GM12801 (cell line): ENCODE measurements around the gene PTPRM.

Experiments used
- TF ChIP-seq, protein P1 (sequence below): IDR thresholded peaks from one replicate; pipeline ENCODE4 v1.5.1; 2011; ENCODE audit warnings: control low read depth; ENCODE audit not compliant: insufficient read length; ENCODE audit errors: extremely low read depth

Gene PTPRM

GRCh38 chr18:8046441-8046840 is 479.3 kb downstream of the PTPRM start:
- TF ChIP-seq, protein P1, sequence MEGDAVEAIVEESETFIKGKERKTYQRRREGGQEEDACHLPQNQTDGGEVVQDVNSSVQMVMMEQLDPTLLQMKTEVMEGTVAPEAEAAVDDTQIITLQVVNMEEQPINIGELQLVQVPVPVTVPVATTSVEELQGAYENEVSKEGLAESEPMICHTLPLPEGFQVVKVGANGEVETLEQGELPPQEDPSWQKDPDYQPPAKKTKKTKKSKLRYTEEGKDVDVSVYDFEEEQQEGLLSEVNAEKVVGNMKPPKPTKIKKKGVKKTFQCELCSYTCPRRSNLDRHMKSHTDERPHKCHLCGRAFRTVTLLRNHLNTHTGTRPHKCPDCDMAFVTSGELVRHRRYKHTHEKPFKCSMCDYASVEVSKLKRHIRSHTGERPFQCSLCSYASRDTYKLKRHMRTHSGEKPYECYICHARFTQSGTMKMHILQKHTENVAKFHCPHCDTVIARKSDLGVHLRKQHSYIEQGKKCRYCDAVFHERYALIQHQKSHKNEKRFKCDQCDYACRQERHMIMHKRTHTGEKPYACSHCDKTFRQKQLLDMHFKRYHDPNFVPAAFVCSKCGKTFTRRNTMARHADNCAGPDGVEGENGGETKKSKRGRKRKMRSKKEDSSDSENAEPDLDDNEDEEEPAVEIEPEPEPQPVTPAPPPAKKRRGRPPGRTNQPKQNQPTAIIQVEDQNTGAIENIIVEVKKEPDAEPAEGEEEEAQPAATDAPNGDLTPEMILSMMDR, result no peak

GRCh38 chr18:8049147-8049546 is 482.0 kb downstream of the PTPRM start:
- TF ChIP-seq, protein P1, result no peak

DNA sequence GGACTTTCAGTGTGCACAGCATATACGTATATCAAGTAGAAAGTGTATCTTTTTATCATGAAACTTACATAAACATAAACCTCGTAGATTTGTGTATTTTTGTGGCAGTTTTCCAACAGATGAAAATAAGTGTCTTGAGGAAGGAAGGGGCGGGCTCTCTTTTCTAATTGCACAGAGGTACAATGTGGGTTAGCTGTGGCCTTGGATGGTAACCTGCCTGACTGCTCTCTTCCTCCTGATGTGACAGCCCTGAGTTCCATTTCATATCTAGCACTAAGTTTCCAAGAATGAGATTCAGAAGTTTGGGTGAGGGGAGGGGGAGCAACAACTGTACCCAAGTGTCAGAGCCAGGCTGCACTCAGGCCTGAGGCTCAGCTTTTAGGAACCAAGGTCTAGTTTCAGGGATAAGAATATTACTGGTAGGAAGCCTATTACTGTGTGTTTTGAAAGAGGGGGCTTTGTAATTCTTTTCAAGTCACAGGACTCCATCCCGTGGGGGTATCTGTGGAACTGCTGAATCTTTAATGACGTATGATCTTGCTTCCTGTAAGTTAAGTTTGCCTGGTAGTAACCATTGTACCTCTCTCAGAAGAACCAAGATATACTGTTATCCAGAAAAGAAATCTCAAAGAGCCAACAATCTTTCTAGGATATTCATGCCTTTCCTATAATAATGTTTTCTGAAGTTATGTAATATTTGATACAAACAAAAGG is 483.7 kb downstream of the PTPRM start:
- TF ChIP-seq, protein P1, result no peak

DNA sequence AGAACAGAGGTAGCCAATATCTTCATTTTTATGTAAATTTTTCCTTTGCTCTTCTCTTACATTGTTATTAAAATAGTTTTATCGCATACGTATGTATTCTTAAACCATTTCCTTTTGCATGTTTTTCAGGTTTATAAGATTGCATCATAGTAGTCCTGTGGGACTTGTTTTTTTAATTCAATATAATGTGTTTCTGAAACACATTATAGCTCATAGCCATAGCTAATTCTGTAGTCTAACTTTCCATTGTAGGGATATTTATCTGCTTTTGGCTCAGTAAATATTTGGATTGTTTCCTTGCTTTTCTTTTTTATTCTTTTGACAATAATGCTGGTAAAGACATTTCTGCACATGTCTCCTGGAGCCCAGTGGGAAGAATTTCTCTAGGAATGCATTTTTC is 484.3 kb downstream of the PTPRM start:
- TF ChIP-seq, protein P1, result no peak

GRCh38 chr18:8052237-8052701 is 485.2 kb downstream of the PTPRM start:
- TF ChIP-seq, protein P1, result no peak

- TF ChIP-seq, protein P1, result no peak
These were observed 489.6 kb downstream of the PTPRM start for GRCh38 chr18:8056723-8057122.

DNA sequence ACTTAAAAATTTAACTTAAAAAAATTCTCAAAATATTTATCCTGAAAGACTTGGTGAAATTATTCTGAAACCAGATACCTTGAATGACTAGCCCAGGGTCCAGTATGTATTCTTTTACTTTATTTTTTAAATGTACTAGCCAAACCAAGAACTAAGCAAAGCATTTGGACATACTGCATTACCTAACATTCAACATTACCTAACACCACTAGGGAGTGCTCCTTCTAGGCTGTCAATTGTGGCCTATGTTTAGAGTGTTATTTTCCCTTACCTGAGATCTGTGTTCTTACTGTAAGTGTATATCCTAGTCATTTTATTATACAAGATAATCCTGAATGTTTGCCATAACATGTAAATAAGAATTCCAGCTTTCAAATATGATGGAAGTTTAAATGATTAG is 496.6 kb downstream of the PTPRM start:
- TF ChIP-seq, protein P1, result no peak
